ENCODE measurements around the gene DIS3L2. TPM values are rescaled to one million over a fixed set of nuclear protein-coding genes. Genes with fewer than 3 reads are reported as not detected.

The DIS3L2 gene
- total and polyA plus RNA-seq, 2 of the 4 experiments (the other 2 are of a cell fraction), result 14.7 to 19.2 TPM

GRCh38 chr2:232216028-232216427 lies 254.5 kb downstream of the DIS3L2 start:
- Histone ChIP-seq H4K5ac (ENCODE audit: low read depth, low read length) (no peak overlapping the region), H3K4me3 (ENCODE audit: insufficient read depth, low read depth, low read length) (no peak overlapping the region), H2BK120ac (ENCODE audit: low read depth, low read length) (no peak overlapping the region), H3K23ac (ENCODE audit: low read depth, low read length) (no peak overlapping the region), H3K4ac (ENCODE audit: low read depth, low read length) (no peak overlapping the region), H2BK5ac (ENCODE audit: low read depth, low read length, poor library complexity, severe bottlenecking) (no peak overlapping the region), H3K27ac (ENCODE audit: insufficient read depth, low read length) (no peak overlapping the region), H3K9ac (ENCODE audit: low read depth, low read length) (no peak overlapping the region), H3K79me1 (ENCODE audit: low read depth in 1 of 2, low read length in 2 of 2) (0 out of 4 replicates have a peak, but pooled peaks cover 0 to 4% of the 10 kb centered on the region in 2 experiments), H3K4me1 (ENCODE audit: control insufficient read depth, insufficient read depth, low read length) (no peaks in the 10 kb centered on the region), H2BK15ac (ENCODE audit: low read depth, low read length) (no peak overlapping the region), H2AFZ (replicated peaks; ENCODE audit: low read length, poor library complexity) (no peak overlapping the region), H3K4me2 (ENCODE audit: low read depth, low read length) (no peak overlapping the region), H3K18ac (ENCODE audit: low read depth, low read length) (no peak overlapping the region), H3K9me1 (ENCODE audit: insufficient read depth, low read length) (no peaks in the 10 kb centered on the region; the same call in 1 of the 2 replicates), H3K27me3 (ENCODE audit: control insufficient read depth, insufficient read depth, low read length) (no peaks in the 10 kb centered on the region), H4K8ac (ENCODE audit: low read depth in 2 of 2, low read length in 2 of 2) (no peak overlapping the region), H3K9me3 (ENCODE audit: control insufficient read depth, insufficient read depth, low read length) (no peaks in the 10 kb centered on the region), H3K14ac (replicated peaks; ENCODE audit: low read depth, low read length) (no peak overlapping the region), H2AK9ac (replicated peaks; ENCODE audit: low read depth, low read length, poor library complexity) (no peak overlapping the region), H2BK20ac (ENCODE audit: low read depth, low read length) (no peak overlapping the region), H3K56ac (ENCODE audit: extremely low read depth, insufficient read depth, low read length) (no peak overlapping the region), H3K36me3 (ENCODE audit: control insufficient read depth, insufficient read depth, low read length) (peaks cover 5% of the 10 kb centered on the region; the same call in 1 of the 2 replicates), H4K91ac (ENCODE audit: insufficient read depth, low read depth, low read length) (no peak overlapping the region), H4K20me1 (ENCODE audit: insufficient read depth, low read length) (no peaks in the 10 kb centered on the region), H2AK5ac (ENCODE audit: low read depth, low read length) (no peak overlapping the region)
- no peak for DNase-seq
- no peak for ATAC-seq (ENCODE audit: low read depth)
- ChIA-PET CTCF (no interaction called here), POLR2A (ENCODE audit: unreplicated experiment) (no interaction called here)
- 76% methylated on average over 3 of the region's 3 CpGs; no CpG with 5 or more reads in 1 of the 2 experiments for WGBS, 2 experiments (ENCODE audit: extremely low coverage in 2 of 2, insufficient read length in 1 of 2)
- intact Hi-C loops (cut with micrococcal nuclease) (no loop called here), in situ Hi-C loops (cut with MboI; ENCODE audit: low sequenced_read_pairs) (no loop called here), dilution Hi-C loops (cut with HindIII; ENCODE audit: low sequenced_read_pairs, unreplicated experiment) (no loop called here)
- BruUV-seq (replicated peaks), result no TSS peak
- TF ChIP-seq FOS (IDR thresholded peaks at IDR 0.05; ENCODE audit: low read depth, low read length) (no peak), USF2 (IDR thresholded peaks at IDR 0.05; ENCODE audit: low read depth, low read length) (no peak), MAFK (IDR thresholded peaks at IDR 0.05; ENCODE audit: low read depth, low read length) (no peak), POLR2A (IDR thresholded peaks at IDR 0.05; ENCODE audit: low read depth, low read length) (no peak), RFX5 (IDR thresholded peaks at IDR 0.05; ENCODE audit: low read depth, low read length) (no peak)
